Uterus (tissue), 4 donors: ENCODE results near the gene CCDC8. TPM values are rescaled to one million over a fixed set of nuclear protein-coding genes. Genes with fewer than 3 reads are reported as not detected.

Source experiments
- DNase-seq, 2 donors: peaks; one replicate each; pipeline ENCODE4 v3.0.0-alpha.2; 2019 to 2020
- H3K27ac ChIP-seq, 2 donors: fragments of 200-600 bp; sonication (generic); 1 replicate in 1 of 2; 2 replicates in 1 of 2; pipeline ENCODE4 v1.5.1; 2016 to 2018
- H3K27me3 ChIP-seq, 2 donors: fragments of 200-600 bp; sonication (generic); one replicate each; pipeline ENCODE4 v1.5.1; 2018 to 2019; ENCODE audit warnings: control low read depth in 1 of 2
- H3K36me3 ChIP-seq, 2 donors: fragments of 200-600 bp; sonication (generic); one replicate each; pipeline ENCODE4 v1.5.1; 2019; ENCODE audit warnings: control low read depth in 1 of 2
- H3K4me1 ChIP-seq, 2 donors: fragments of 200-600 bp; sonication (generic); one replicate each; pipeline ENCODE4 v1.5.1; 2018 to 2019; ENCODE audit warnings: control low read depth in 1 of 2
- H3K4me3 ChIP-seq, 2 donors: fragments of 200-600 bp; sonication (generic); 1 replicate in 1 of 2; 2 replicates in 1 of 2; pipeline ENCODE4 v1.5.1; 2018 to 2019; ENCODE audit warnings: mild to moderate bottlenecking in 1 of 2
- H3K9me3 ChIP-seq, 2 donors: fragments of 200-600 bp; sonication (generic); one replicate each; pipeline ENCODE4 v1.5.1; 2019; ENCODE audit warnings: control low read depth in 1 of 2
- POLR2A ChIP-seq, 2 donors: fragments of 450-650 bp; IDR thresholded peaks; one replicate each; pipeline ENCODE4 v1.6.1; 2016; ENCODE audit warnings: antibody characterized with exemption in 2 of 2, mild to moderate bottlenecking in 1 of 2, moderate library complexity in 1 of 2
- intact Hi-C: fragments of 100-400 bp; cut with DNase I; formaldehyde crosslinking; loops from one replicate; pipeline ENCODE4 v1.15.1; 2023; ENCODE audit warnings: low total_unique reads
- total RNA-seq, 4 donors: library from RNA; depleted of rRNA in 3 of 4; stranded (reverse); fragments of >200 nt in 3 of 4; gene quantifications; one replicate each; pipeline versions ENCODE4 v1.1.0 to v1.2.4, GENCODE V29; 2014 to 2023
- TF ChIP-seq, protein P1 (sequence below), 4 experiments: fragments of 200-600 bp in 2 of 4; fragments of 450-650 bp in 2 of 4; sonication (generic) in 2 of 4; IDR thresholded peaks; one replicate each; pipeline ENCODE4 v1.5.1; 2016 to 2019; ENCODE audit warnings: antibody characterized with exemption in 4 of 4, mild to moderate bottlenecking in 2 of 4, moderate library complexity in 1 of 4
- donor health status: DM: yes; HTN: yes; CAD: no.

Gene CCDC8
- total RNA-seq, 4 donors from 2014 or later: 7.2 to 89.1 (median 26.2) TPM

DNA sequence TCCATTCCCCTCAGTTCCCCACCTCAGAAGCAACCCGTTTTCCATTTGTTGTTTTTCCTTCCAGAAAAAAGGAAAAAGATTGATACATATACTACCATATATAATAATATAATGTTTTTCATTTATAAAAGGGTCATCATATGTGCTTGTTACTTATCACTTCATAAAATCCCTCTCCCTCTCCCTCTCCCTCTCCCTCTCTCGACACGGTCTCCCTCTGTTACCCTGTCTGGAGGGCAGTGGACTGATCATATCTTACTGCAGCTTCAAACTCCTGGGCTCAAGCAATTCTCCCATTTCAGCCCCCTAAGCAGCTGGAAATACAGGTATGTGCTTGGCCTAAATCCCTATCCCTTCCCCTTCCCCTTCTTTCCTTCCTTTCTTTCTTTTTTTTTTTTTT lies 40.9 kb upstream of the CCDC8 start:
- Histone ChIP-seq H3K27ac (no peak overlapping the region), H3K4me1 (no peaks in the 10 kb centered on the region), H3K4me3 (no peak overlapping the region), H3K9me3 (no peaks in the 10 kb centered on the region), H3K27me3 (no peaks in the 10 kb centered on the region), H3K36me3 (no peaks in the 10 kb centered on the region)
- TF ChIP-seq POLR2A (IDR thresholded peaks at IDR 0.05): no peak
- TF ChIP-seq, protein P1, sequence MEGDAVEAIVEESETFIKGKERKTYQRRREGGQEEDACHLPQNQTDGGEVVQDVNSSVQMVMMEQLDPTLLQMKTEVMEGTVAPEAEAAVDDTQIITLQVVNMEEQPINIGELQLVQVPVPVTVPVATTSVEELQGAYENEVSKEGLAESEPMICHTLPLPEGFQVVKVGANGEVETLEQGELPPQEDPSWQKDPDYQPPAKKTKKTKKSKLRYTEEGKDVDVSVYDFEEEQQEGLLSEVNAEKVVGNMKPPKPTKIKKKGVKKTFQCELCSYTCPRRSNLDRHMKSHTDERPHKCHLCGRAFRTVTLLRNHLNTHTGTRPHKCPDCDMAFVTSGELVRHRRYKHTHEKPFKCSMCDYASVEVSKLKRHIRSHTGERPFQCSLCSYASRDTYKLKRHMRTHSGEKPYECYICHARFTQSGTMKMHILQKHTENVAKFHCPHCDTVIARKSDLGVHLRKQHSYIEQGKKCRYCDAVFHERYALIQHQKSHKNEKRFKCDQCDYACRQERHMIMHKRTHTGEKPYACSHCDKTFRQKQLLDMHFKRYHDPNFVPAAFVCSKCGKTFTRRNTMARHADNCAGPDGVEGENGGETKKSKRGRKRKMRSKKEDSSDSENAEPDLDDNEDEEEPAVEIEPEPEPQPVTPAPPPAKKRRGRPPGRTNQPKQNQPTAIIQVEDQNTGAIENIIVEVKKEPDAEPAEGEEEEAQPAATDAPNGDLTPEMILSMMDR (IDR thresholded peaks at IDR 0.05): no peak
- intact Hi-C loops: no loop called here
- DNase-seq: no peak

DNA sequence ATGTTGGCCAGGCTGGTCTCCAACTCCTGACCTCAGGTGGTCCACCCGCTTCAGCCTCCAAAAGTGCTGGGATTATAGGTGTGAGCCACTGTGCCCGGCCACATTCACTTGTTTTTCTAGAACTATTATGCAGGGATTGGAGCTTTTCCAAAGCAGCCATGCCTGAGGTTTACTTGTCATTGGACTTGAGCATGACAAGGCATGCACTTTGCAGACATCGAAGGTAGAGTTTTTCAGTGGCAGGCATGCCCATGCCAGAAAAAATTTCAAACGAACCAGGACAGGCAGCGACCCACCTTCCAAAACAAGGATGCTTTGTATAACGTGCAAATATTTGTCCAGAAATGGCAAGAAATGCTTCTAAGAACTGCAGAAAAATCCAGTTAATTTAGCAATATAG lies 40.3 kb upstream of the CCDC8 start:
- Histone ChIP-seq H3K27ac (no peak overlapping the region), H3K4me1 (no peaks in the 10 kb centered on the region)

DNA sequence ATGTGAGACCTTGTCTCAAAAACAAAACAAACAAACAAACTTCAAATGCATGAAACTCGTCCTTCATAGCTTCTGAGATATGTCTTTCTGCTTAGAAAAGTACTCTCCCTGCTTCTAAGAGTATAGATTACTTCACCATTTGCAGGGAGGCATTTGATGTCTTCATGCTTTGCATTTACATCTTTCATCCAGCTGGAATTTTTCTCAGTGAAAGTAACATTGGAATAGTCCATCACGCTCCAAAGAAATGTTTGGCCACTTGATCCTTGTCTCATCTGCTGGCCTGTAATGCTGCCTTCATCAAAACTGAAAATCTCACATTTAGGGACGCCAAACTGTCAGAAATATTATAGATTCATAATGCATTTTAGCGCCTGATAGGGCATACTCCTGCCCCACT lies 38.8 kb upstream of the CCDC8 start:
- TF ChIP-seq POLR2A (IDR thresholded peaks at IDR 0.05): no peak
- TF ChIP-seq, protein P1 (IDR thresholded peaks at IDR 0.05): no peak
- intact Hi-C loops: no loop called here
- Histone ChIP-seq H3K4me3 (no peak overlapping the region), H3K36me3 (no peaks in the 10 kb centered on the region), H3K27me3 (no peaks in the 10 kb centered on the region), H3K4me1 (no peaks in the 10 kb centered on the region), H3K9me3 (no peaks in the 10 kb centered on the region), H3K27ac (no peak overlapping the region)
- DNase-seq: no peak

More for the DNA sequence above, 40.3 kb upstream of the CCDC8 start:
- intact Hi-C loops: no loop called here
- Histone ChIP-seq H3K4me3 (no peak overlapping the region), H3K36me3 (no peaks in the 10 kb centered on the region), H3K27me3 (no peaks in the 10 kb centered on the region), H3K9me3 (no peaks in the 10 kb centered on the region)
- TF ChIP-seq, protein P1 (IDR thresholded peaks at IDR 0.05): no peak
- TF ChIP-seq POLR2A (IDR thresholded peaks at IDR 0.05): no peak
- no peak for DNase-seq

DNA sequence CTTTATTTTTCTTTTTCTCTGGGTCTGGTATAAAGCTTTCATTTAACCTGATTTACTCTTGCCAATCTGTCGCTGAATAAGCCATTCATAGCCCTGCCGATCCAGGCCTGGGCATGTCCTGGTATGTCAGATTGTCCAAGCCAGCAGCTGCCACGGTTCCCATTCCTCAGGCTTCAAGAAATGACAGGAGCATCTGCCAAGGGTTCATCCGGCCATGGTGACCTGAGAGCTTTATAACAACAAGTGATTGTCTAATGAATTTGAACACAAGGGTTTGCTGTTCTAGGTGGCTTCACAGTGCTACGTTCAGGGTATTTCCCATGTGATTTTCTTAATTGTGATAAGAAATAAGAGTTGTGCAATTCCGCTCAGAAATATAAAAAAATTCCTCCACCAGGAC lies 38.0 kb upstream of the CCDC8 start:
- Histone ChIP-seq H3K4me3 (no peak overlapping the region), H3K27me3 (no peaks in the 10 kb centered on the region), H3K9me3 (no peaks in the 10 kb centered on the region), H3K4me1 (no peaks in the 10 kb centered on the region), H3K27ac (no peak overlapping the region), H3K36me3 (no peaks in the 10 kb centered on the region)
- DNase-seq: no peak
- TF ChIP-seq, protein P1 (IDR thresholded peaks at IDR 0.05): no peak
- no peak for TF ChIP-seq POLR2A (IDR thresholded peaks at IDR 0.05)
- intact Hi-C loops: no loop called here

DNA sequence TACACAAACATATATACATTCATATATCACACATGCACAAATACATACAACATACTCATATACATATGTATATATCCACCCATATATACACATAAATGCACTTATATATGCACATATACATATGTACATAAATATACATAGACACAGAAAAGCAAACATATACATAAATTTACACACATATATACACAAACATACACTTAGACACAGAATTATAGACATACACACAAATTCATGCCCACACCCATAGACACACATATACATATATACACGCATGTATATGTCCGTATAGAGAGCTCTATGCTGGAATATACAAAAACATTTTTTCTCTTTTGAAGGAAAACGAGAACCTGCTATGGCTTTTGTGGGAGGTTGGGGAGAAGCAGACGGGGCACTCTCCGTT lies 37.4 kb upstream of the CCDC8 start:
- H3K36me3 ChIP-seq: no peaks in the 10 kb centered on the region
- H3K9me3 ChIP-seq: no peaks in the 10 kb centered on the region
- no peak for DNase-seq
- no peak overlapping the region for H3K27ac ChIP-seq
- no peak overlapping the region for H3K4me3 ChIP-seq
- TF ChIP-seq, protein P1 (IDR thresholded peaks at IDR 0.05): no peak
- TF ChIP-seq POLR2A (IDR thresholded peaks at IDR 0.05): no peak
- H3K27me3 ChIP-seq: no peaks in the 10 kb centered on the region
- no peaks in the 10 kb centered on the region for H3K4me1 ChIP-seq
- intact Hi-C loops: no loop called here
